AG10803 (cell line): ENCODE measurements around the gene PNMA5.
"Not testable (repeated sequence)": the region's sequence is repeated elsewhere in the genome, so short reads cannot be mapped to it uniquely, and the experiment has no call there.

ENCODE experiments used
- DNase-seq: peaks from one replicate; pipeline ENCODE4 v3.0.0; 2010; ENCODE audit warnings: low read depth
- H3K4me3 ChIP-seq: 2 replicates; pipeline ENCODE4 v1.5.1; 2011; ENCODE audit warnings: mild to moderate bottlenecking, low read length, control low read depth
- TF ChIP-seq, protein P1 (sequence below): conservative IDR thresholded peaks from 2 replicates; pipeline ENCODE4 v1.5.1; 2011; ENCODE audit warnings: mild to moderate bottlenecking, low read length, control low read depth, inconsistent platforms

Gene PNMA5

DNA sequence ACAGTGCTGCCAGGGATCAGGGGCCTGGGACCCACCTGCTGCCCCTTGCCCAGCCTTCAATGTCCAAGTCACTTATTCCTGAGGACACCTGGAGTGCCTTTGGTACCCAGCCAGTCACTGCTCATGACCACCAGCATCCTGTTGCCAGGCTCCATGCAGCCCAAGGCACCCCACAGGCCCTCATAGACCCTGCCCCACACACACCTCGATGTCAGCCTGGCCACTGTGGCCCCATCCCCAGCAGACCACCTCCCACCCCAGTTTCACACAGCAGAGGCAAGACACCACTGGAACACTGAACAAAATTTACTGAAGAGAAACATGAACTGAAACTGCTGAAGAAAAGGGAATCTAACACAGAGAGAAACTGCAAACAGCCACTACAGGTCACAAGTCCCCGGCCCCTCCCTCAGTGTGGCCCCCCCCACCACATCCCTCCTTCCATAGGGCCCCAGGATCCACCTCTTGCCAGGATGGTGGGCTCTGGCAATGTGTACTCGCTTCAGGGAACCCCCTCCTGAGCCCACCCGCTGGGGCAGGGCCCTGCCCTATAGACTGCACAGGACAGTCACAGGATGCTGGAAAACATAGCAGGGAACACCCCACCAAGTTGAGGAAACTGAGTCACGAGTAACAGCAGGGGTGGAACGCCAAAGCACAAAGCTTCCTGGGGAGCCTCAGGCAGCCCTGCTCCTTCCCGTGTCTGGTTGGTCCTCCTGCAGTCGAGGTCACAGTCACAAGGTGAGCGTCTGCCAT lies 5.2 kb downstream of the PNMA5 start:
- H3K4me3 ChIP-seq, result no peak overlapping the region
- DNase-seq, result no peak
- TF ChIP-seq, protein P1, sequence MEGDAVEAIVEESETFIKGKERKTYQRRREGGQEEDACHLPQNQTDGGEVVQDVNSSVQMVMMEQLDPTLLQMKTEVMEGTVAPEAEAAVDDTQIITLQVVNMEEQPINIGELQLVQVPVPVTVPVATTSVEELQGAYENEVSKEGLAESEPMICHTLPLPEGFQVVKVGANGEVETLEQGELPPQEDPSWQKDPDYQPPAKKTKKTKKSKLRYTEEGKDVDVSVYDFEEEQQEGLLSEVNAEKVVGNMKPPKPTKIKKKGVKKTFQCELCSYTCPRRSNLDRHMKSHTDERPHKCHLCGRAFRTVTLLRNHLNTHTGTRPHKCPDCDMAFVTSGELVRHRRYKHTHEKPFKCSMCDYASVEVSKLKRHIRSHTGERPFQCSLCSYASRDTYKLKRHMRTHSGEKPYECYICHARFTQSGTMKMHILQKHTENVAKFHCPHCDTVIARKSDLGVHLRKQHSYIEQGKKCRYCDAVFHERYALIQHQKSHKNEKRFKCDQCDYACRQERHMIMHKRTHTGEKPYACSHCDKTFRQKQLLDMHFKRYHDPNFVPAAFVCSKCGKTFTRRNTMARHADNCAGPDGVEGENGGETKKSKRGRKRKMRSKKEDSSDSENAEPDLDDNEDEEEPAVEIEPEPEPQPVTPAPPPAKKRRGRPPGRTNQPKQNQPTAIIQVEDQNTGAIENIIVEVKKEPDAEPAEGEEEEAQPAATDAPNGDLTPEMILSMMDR, result no peak

DNA sequence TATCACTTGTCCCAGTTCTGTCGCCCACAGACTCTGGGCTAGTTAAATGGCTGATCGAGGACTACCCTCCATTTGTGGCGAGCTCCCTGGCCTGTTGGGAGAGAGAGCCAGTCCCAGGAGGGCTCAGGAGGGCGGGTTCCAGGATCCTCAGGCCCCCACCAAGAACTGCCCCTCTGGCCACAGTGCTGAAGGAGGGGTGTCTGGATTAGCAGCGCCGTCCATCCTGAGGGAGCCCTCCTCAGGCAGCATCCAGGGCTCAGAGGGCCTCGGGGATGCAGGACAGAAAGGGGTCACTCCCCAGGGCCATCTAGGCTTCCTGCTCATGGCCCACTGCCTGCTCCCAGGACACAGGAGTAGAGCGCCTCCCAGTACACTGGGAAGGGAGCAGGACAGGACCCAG lies 6.1 kb downstream of the PNMA5 start:
- no peak for DNase-seq
- TF ChIP-seq, protein P1, result no peak
- no peak overlapping the region for H3K4me3 ChIP-seq

GRCh38 chrX:152987156-152987555 lies 6.8 kb downstream of the PNMA5 start:
- not testable (repeated sequence) for DNase-seq, H3K4me3 ChIP-seq

DNA sequence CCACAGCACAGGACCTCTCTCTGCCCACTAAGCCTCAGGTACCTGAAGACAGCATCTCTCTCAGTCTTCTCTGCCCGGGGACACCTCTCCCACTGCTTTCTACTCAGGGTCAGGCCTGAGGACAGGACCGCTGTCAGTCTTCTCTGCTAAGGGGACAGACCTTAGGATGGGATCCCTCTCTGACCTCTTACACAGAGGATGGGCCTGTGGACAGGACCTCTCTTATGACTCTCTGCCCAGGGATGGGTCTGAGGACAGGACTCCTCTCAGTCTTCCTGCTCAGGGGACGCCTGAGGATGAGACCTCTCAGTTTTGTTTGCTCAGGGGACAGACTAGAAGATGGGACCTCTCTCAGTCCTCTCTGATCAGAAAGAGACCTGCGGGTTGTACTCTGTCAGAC lies 8.5 kb downstream of the PNMA5 start:
- not testable (repeated sequence) for H3K4me3 ChIP-seq, DNase-seq

DNA sequence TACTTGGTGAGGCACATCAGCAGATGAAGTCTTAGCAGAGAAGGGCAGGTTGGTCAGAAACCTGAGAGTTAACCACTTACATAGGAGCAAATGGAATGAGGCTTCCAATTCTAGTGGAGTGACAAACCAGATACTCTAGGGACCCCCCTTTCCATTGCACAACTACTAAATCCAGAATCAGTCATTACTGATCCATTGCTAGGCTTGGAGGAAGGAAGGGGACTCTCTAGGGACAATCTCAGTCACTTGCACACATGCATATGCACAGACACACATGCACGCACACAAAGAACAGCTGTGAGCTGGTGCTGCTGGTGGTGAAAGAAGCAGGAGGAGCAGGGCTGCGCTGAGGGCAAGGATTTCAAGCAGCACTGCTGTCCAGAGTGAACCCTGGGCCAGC lies 25.7 kb downstream of the PNMA5 start:
- H3K4me3 ChIP-seq, result no peak overlapping the region
- TF ChIP-seq, protein P1, result no peak
- DNase-seq, result no peak

DNA sequence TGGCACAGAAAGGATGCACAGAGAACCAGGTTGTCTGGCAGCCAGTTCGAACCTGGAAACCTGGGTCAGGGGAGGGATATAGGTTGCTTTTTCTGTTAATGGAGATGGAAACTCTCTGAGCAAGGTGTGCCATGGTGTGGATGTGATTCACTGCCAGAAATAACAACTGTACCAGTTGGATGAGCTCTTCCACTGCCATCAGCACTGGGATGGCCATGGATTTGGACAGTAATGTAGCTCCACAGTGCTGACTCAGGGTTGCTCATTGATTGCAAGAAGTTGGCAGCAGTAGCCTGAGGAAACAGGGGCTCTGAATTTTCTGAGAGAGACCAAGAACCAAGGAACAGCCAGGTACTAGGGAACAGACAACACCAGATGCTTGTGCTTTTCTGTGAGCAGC lies 33.8 kb downstream of the PNMA5 start:
- no peak for DNase-seq
- TF ChIP-seq, protein P1, result no peak
- H3K4me3 ChIP-seq, result no peak overlapping the region

- TF ChIP-seq, protein P1, result no peak
- no peak for DNase-seq
- H3K4me3 ChIP-seq, result no peak overlapping the region
These were observed 34.3 kb downstream of the PNMA5 start for GRCh38 chrX:152959626-152960025.

GRCh38 chrX:152958524-152959465 lies 35.1 kb downstream of the PNMA5 start:
- DNase-seq, result peak; percentile 90
- peak overlapping the region; percentile 39 for H3K4me3 ChIP-seq

More at GRCh38 chrX:152958524-152959465, 35.1 kb downstream of the PNMA5 start:
- TF ChIP-seq, protein P1, result peak; percentile 69
